ENCODE measurements around the gene PCSK5.
A peak's percentile ranks its signal among the peaks of the same experiment; 100 is the strongest.
"Not testable (repeated sequence)": the region's sequence is repeated elsewhere in the genome, so short reads cannot be mapped to it uniquely, and the experiment has no call there.

The PCSK5 gene

GRCh38 chr9:76298521-76299144, 408.2 kb downstream of the PCSK5 start:
- TF ChIP-seq CTCF (IDR thresholded peaks at IDR 0.05; ENCODE audit: borderline replicate concordance, control extremely low read depth, extremely low read depth, insufficient read depth, missing control alignments), result no peak
- in situ Hi-C loops (cut with MboI; ENCODE audit: low sequenced_read_pairs, unreplicated experiment), result no loop called here
- DNase-seq (ENCODE audit: low spot score), result no peak

- no peak for TF ChIP-seq CTCF (IDR thresholded peaks at IDR 0.05; ENCODE audit: borderline replicate concordance, control extremely low read depth, extremely low read depth, insufficient read depth, missing control alignments)
- no peak for DNase-seq (ENCODE audit: low spot score)
- in situ Hi-C loops (cut with MboI; ENCODE audit: low sequenced_read_pairs, unreplicated experiment), result no loop called here
Measured at GRCh38 chr9:76302543-76302942, 412.1 kb downstream of the PCSK5 start.

GRCh38 chr9:76302947-76303550, 412.6 kb downstream of the PCSK5 start:
- in situ Hi-C loops (cut with MboI; ENCODE audit: low sequenced_read_pairs, unreplicated experiment), result no loop called here
- peak; percentile 57 for DNase-seq (ENCODE audit: low spot score)
- peak; percentile 12 for TF ChIP-seq CTCF (IDR thresholded peaks at IDR 0.05; ENCODE audit: borderline replicate concordance, control extremely low read depth, extremely low read depth, insufficient read depth, missing control alignments)

- DNase-seq (ENCODE audit: low spot score); in situ Hi-C loops (cut with MboI; ENCODE audit: low sequenced_read_pairs, unreplicated experiment): not testable (repeated sequence)
Measured at GRCh38 chr9:76307047-76307446, 416.6 kb downstream of the PCSK5 start.

- in situ Hi-C loops (cut with MboI; ENCODE audit: low sequenced_read_pairs, unreplicated experiment), result no loop called here
Measured at GRCh38 chr9:76310577-76310976, 420.1 kb downstream of the PCSK5 start.

GRCh38 chr9:76310991-76311390, 420.5 kb downstream of the PCSK5 start:
- no peak for DNase-seq (ENCODE audit: low spot score)
- in situ Hi-C loops (cut with MboI; ENCODE audit: low sequenced_read_pairs, unreplicated experiment), result no loop called here
- no peak for TF ChIP-seq CTCF (IDR thresholded peaks at IDR 0.05; ENCODE audit: borderline replicate concordance, control extremely low read depth, extremely low read depth, insufficient read depth, missing control alignments)

More at GRCh38 chr9:76310577-76310976, 420.1 kb downstream of the PCSK5 start:
- DNase-seq (ENCODE audit: low spot score), result no peak
- TF ChIP-seq CTCF (IDR thresholded peaks at IDR 0.05; ENCODE audit: borderline replicate concordance, control extremely low read depth, extremely low read depth, insufficient read depth, missing control alignments), result no peak

- in situ Hi-C loops (cut with MboI; ENCODE audit: low sequenced_read_pairs, unreplicated experiment), result no loop called here
- DNase-seq (ENCODE audit: low spot score), result no peak
- no peak for TF ChIP-seq CTCF (IDR thresholded peaks at IDR 0.05; ENCODE audit: borderline replicate concordance, control extremely low read depth, extremely low read depth, insufficient read depth, missing control alignments)
Measured at GRCh38 chr9:76311537-76311936, 421.1 kb downstream of the PCSK5 start.

All from GM13976 (cell line).